ENCODE measurements around the gene PRRC2B.

DNA sequence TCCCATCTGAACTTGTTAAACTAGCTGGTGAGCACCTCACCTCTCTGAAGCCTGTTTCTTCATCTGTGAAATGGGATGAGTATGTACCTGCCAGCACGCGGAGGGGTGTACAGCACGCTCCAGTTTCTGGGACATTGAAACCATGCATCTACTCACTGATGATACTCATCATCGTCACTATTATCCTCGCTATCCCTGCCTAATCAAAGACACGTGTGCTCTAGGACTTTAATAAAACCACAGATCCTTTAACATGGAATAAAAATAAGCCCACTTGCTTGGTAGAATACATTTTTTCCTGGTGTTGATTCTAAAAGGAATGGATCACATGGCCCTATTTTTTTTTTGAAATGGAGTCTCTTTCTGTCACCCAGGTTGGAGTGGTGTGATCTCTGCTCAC, 71.5 kb downstream of the PRRC2B start:
- TF ChIP-seq POLR2A (IDR thresholded peaks at IDR 0.05; ENCODE audit: low read length) (no peak), GATA1 (IDR thresholded peaks at IDR 0.05; ENCODE audit: low read depth, low read length) (no peak)

Measured in erythroblast (primary cell).